Tongue (tissue), 2 donors: Measurements from ENCODE around the gene IFITM1. TPM values are rescaled to one million over a fixed set of nuclear protein-coding genes. Genes with fewer than 3 reads are reported as not detected.

Source experiments
- small RNA-seq: library from RNA; depleted of rRNA; stranded (forward); fragments of <200 nt; gene quantifications from one replicate; pipeline ENCODE3, GENCODE V24; 2014; ENCODE audit warnings: low replicate concordance
- total RNA-seq: library from RNA; depleted of rRNA; stranded (reverse); fragments of >200 nt; gene quantifications from one replicate; pipeline ENCODE4 v1.2.3, GENCODE V29; 2014

The IFITM1 gene
- total RNA-seq, 1 donor from 2014 or later = 4.2 TPM

Small RNA genes lying within 50 kb of the gene (small RNA-seq; reads per million reads assigned to genes)
- not detected for gene AC136475.6

Other genes with a start within 250 kb of the IFITM1 start
- gene SCGB1C1, start 121.0 kb upstream of the IFITM1 start, total RNA-seq = not detected
- 14.7 TPM for gene BET1L, start 106.6 kb upstream of the IFITM1 start, total RNA-seq
- 76.2 TPM for gene RIC8A, start 106.3 kb upstream of the IFITM1 start, total RNA-seq
- gene SIRT3, start 77.7 kb upstream of the IFITM1 start, total RNA-seq = 14.0 TPM
- gene PSMD13, start 77.1 kb upstream of the IFITM1 start, total RNA-seq = 95.1 TPM
- gene NLRP6, start 35.6 kb upstream of the IFITM1 start, total RNA-seq = not detected
- gene PGGHG, start 24.9 kb upstream of the IFITM1 start, total RNA-seq = 14.0 TPM
- not detected for gene IFITM5, start 14.5 kb upstream of the IFITM1 start, total RNA-seq
- 9.7 TPM for gene IFITM2, start 6.2 kb upstream of the IFITM1 start, total RNA-seq
- gene IFITM3, start 6.8 kb downstream of the IFITM1 start, total RNA-seq = 34.9 TPM
- 22.9 TPM for gene B4GALNT4, start 55.5 kb downstream of the IFITM1 start, total RNA-seq
- gene PKP3, start 80.2 kb downstream of the IFITM1 start, total RNA-seq = 39.2 TPM
- gene SIGIRR, start 101.0 kb downstream of the IFITM1 start, total RNA-seq = 10.7 TPM
- gene ANO9, start 128.0 kb downstream of the IFITM1 start, total RNA-seq = 2.1 TPM
- 20.1 TPM for gene PTDSS2, start 136.2 kb downstream of the IFITM1 start, total RNA-seq
- gene RNH1, start 193.2 kb downstream of the IFITM1 start, total RNA-seq = 155 TPM
- 50.7 TPM for gene HRAS, start 221.5 kb downstream of the IFITM1 start, total RNA-seq
- gene LRRC56, start 223.5 kb downstream of the IFITM1 start, total RNA-seq = 2.1 TPM
- 0.82 TPM for gene LMNTD2, start 246.7 kb downstream of the IFITM1 start, total RNA-seq
- 7.3 TPM for gene RASSF7, start 246.9 kb downstream of the IFITM1 start, total RNA-seq